Measurements from ENCODE around the gene HTRA3.
"Not testable (repeated sequence)": the region's sequence is repeated elsewhere in the genome, so short reads cannot be mapped to it uniquely, and the experiment has no call there.

The HTRA3 gene

DNA sequence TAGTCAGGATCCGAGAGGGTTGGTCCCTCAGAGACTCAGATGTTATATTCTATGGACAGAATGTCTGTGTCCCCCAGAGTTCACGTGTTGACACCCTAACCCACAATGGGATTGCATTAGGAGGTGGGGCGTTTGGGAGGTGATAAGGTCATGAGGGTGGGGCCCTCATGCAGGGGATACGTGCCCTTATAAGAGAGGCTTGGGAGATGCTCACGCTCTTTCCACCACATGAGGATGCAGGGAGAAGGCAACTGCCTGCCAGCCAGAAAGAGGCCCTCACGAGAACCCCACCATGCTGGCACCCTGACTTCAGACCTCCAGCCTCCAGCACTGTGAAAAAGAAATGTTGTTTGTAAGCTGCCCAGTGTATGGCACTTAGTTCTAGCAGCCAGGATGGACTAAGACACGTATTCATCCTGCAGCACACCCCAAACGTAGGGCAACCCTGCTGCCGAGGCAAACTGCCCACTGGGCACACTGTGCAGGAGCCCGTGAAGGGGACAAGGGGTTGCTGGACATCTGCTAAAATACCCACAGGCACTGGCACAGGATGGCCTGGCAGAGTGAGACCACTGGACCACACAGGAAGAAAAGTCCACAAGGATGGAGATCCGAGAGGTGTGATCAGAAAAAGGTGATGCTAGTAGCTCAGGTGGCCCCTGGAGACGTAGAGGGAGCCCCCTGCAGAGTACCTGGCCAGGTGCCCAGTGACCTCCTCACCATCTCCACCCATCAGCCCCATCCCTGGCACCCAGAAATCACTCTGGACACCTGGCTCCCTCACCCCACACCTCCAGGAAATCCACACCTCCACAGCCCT, 62.7 kb downstream of the HTRA3 start:
- no peak for DNase-seq

DNA sequence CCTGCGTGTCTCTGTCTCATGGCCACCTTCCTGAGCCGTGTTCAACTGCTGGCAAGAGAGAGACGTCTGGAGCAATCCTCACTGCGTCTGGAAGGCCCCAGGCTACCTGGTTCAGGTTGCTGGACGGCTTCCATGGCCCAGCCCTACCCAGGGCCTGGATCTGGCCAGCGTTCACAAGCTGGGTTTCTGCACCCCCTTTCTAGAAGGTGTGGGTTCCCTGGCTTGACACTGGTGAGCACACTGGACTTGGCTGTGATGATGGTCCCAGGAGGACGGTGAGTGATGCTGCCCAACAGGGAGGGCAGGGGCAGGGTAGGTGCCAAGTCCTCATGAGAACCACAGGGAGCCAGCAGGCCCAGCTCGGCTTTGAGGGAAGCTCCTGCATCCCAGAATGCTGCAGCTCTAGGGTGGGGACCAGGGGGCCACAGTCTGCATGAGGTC, 63.4 kb downstream of the HTRA3 start:
- DNase-seq: no peak

DNA sequence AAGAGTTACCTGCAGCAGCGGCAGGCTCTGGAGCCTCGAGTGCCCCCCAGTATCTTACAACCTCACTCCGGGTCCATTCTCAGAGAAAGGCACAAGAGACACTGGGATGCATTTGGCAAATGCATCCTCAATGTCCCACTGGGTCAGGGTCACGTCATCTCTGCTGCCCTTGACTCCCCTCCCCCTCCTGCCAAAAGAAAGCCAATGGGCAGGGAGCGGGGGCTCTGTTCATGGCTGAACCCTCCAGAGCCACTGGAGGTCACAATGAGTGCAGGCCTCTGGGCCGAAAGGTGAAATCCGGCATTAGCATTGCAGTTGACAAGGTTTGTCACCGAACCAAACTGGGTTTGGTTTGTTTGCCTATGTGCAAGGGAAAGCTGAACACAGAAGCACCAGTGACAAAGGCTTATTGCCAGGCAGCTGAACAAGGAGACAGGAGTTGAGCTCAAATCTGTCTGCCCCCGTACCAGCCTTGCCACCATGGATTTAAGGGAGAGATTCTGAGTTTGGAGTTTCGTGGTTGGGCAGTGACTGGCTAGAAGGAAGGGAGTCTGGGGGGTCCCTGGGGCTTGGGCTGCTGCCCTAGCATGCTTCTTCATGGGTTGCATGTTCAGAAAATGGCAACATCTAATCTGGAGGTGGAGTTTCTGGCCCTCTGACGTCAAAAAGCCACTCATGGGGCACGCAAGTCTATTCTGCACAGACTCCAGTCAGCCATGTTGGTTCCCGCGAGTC, 64.3 kb downstream of the HTRA3 start:
- no peak for DNase-seq

DNA sequence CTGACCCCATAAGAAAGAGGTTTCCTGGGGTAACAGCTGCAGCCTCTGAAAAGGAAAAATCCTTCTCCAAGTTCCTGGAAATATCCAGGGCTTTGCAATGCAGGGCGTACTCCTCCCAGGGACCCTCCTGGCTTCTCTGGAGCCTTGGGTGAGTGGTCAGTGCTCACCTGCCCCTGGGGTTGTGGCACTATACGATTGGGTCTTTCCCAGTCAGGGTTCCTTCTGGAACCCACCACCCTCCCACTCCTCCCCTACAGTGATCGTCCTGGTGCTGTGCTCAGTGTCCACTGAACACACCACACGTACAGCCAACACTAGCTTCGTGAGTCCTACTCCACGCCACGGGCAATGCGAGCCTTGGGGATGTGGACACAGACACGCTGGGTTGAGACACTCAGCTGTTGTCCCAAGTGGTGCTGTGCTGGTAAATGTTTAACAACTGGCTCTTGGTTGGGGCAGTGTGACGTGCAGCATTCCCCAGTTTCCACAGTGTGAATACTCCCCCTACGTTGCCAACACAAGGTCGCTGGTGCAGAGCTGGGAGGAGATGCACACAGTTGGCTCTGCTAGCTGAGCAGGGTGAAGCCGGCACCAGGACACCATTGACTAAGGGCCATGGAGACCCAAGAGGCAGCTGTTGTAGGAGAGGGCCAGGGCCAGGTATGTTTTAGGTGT, 65.4 kb downstream of the HTRA3 start:
- DNase-seq: no peak

DNA sequence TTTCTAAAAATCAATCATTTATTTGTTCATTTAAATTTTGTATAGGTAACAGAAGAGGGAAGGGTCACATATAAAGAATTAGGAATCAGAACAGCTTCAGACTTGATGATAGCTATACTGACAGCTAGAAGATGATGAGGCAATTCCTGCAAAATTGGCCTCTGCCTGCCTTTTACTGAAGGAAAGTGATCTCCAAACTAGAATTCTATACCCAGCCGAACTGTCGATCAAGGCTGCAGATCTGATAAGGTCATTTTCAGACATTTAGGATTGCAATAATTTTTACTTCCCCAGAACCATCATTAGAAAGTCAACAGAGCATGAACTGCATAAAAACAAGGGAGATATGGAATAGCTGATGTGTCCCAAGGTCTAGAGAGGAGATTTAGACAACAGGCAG, 66.3 kb downstream of the HTRA3 start:
- DNase-seq: no peak

DNA sequence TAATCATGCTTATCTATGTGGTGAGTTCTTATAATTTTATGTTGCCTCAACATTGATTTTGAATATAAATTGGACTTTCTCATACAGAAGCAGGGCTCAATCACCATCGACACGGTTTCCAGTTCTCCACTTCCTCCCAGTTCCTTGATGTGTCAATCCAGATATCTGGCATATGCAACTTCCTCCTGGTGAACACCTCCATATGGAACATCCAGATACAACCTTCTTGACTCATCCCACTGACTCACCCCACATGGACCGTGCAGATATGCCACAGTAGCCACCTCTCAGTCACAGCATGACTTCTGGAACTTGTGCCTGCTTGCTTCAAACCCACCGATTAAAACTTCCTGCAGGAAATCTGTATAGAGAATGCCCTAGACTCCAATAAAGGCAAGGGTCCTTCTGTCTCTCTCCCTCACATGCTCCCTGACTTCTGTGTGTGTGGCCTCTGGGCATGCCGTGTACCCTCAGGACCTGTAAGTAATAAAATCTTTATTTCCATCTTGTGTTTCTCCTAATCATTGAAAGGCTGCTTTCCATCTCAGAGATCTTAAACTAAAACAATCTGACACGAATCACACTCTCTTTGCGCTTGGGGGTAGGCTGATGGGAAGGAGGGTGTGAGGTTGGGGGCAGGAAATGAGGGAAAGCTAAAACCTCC, 67.0 kb downstream of the HTRA3 start:
- DNase-seq: no peak

DNA sequence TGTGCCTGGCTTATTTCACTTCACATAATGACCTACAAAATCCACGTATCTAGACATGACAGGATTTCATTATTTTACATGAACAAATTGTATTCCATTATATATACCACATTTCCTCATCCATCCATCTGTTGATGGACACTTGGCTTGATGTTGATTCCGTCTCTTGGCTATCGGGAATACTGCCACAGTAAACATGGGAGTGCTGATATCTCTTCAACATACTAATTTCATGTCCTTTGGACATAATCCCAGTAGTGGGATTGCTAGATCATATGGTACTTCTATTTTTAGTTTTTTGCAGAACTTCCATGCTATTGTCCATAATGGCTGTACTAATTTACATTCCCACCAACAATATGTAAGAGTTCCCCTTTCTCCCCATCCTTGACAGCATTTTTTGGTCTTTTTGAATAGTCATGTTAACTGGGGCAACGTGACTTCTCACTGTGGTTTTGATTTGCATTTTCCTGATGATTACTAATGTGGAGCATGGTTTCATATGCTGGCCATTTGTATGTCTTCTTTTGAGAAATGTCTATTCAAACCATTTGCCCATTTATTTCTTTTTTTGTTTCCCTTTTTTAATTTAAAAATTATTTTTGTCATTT, 68.9 kb downstream of the HTRA3 start:
- no peak for DNase-seq

DNA sequence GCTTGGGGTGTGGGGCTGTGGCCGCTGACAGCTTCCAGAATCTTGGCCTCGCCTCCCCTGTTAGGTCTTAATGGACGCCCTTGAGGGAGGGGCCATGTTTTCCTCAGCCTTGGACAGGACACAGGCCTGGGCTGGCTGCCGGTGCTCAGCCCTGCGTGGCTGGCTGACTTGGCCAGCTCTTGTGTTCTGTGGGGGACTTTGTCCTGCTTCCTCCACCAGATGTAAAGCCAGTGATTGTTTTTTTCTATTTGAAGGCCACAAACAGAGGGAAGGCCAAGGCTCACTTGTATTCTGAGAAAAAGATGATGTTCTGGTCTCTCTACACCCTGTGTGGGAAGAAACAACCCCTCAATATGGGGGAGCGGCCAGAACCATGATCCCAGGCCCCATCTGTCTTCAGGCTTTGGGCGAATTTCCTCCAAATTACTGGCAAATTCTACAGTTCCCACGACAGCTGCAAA, 71.3 kb downstream of the HTRA3 start:
- DNase-seq: peak; percentile 34

DNA sequence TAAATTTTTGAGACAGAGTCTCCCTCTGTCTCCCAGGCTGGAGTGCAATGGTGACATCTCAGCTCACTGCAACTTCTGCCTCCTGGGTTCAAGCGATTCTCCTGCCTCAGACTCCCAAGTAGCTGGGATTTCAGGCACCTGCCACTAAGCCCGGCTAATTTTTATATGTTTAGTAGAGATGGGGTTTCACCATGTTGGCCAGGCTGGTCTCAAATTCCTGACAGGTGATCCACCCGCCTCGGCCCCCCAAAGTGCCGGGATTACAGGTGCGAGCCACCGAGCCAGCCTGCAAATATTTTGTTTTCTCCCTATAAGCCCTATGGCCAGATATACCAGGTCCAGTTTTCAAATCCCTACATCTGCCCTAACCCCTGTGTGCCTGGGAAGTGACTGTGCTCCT, 71.7 kb downstream of the HTRA3 start:
- DNase-seq: not testable (repeated sequence)

DNA sequence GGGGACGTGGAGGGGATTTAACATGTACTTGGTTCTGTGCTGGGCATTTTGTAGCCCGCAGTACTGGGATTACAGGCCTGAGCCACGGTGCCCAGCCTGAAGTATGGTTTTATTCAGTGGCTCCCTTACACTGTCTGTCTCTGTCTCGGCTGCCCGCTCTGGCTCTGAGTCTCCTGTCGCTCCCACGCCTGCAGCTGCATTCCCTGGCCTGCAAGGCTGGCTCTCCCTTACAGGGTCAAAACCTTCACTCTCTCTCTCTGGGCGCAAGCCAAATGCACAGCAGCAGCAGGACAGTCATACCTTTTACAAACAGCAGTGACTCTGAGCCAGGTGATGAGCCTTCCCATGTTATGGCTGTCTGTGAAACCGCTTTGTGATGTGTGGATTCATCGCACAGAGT, 72.1 kb downstream of the HTRA3 start:
- DNase-seq: no peak

DNA sequence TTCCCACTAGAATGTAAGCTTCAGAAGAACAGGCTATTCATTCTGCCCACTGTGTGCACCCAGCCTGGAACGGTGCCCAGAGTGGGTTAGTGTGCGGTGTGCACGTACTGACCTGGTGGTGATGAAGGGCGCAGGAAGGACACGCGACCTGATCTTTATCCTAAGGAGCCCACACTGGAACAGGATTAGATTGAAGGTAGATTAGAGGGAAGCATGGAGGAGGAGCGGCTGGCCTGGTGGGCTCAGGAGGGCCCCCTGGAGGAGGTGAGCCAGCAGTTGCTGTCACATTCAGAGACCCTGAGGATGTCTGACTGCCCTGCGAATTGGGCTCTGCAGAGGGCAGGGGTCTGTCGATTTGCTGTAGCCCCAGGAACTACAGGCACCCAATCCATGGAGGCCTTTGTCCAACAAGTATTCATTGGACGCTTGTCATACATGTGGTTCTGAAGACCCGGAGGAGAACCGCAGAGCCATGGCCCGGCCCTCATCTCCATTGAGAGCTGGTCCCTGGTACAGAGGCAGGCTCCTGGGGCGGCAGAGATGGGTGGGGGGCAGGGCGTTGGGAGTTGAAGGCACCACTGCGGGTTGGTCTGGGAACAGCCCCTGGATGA, 73.2 kb downstream of the HTRA3 start:
- no peak for DNase-seq

DNA sequence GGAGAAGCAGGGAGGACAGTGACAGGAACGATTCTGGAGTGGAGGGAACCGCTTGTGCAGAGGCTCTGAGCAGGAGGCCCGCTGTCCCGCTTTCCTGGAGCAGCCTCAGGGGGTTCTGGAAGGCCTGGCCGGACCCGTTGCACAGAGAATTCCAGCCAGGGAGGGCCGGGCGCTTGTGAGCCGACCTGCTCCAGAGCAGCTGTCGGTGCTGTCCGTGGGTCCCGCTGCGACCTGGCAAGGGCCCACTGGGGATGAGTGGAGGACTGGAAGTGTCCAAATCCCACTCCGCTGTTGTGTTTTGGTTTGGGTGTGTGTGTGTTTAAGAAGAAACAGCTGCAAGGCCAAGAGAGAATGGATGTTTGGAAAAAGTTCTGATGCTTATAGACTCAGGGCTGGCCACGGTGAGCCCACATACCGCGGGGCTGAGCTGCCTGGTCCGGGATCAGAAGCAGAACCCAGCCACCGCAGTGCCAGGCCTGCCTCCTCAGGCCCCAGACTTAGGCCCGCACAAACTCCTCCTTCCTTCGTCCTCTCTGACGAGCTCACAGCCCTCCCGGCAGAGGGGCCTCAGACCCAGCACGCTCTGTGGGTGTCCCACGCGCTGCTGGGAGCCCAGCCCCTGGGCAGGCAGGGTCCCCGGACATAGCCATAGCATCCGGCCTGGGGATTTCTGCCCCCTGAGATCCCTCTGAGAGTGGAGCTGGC, 73.9 kb downstream of the HTRA3 start:
- DNase-seq: peak; percentile 35

DNA sequence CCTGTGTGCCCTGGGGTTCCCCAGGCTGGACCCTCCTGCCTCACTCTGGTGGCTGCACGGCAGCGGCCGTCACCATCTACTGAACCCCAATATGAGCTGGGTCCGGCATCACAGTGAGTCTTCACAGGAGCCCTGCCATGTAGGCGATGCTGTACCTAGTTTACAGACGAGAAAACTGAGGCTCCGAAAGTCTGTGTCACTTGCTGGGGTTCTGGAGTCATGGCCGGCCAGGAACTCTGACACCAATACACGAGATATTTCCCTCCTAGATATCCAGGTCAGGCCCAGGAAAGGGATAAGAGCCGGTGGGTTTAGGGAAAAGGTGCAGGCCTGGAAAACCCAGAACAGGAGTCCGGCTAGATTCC, 74.4 kb downstream of the HTRA3 start:
- DNase-seq: no peak

DNA sequence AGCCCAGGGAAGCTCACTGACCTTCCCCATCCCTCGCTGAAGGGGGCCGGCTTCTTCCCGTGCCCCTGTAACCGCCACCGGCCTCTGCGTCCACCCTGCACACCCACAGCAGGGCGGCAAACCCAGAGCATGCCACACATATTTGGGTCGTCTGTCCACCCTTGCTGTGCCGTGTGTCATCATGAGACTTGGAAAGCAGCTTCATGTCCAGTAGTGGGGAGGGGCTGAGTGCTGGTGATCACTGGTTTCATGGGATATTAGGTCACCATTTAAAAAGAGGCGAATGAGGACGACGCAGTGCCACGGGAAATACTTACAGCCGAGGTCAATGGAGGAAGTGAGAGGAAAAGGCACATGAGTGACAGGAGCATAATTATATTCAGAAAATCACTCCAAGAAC, 74.8 kb downstream of the HTRA3 start:
- DNase-seq: peak; percentile 27

DNA sequence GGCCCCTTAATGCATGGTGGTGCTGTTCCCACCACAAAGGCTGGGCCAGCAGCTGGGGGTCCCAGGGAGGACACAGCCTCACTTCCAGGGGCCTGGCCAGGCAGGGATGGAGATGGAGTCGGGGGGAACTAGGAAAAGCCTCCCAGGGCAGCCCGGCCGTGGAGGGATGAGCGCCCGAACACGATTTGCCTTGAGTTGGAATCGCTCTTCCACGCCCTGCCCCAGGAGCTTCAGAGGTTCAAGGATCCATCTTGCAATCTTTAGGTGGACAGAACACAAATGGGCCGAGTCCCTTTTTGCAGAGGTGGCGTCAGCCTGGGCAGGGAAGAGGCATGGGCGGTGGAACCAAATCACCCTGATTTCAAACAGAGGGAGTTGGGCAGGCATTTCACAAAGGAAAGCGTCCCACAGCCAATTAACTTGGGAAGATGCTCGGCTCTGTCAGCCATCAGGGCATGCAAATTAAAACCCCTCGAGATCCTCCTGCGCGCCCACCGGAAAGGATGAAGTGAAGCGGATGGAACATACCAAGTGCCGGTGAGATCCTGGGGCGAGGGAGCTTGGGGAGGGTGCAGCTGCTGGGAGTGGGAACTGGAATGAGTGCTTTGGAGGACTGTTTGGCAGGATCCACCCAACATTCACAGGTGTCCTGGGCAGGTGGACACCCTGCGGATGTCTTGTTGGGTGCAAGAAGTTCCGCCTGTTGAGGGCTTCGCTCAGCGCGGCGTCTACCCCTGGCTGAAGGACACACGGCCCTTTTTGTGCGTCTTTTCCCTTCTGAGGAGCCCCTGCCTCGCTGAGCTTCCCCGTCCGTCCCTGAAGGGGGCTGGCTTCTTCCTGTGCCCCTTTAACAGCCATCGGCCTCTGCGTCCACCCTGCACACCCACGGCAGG, 75.7 kb downstream of the HTRA3 start:
- DNase-seq: peak; percentile 67

DNA sequence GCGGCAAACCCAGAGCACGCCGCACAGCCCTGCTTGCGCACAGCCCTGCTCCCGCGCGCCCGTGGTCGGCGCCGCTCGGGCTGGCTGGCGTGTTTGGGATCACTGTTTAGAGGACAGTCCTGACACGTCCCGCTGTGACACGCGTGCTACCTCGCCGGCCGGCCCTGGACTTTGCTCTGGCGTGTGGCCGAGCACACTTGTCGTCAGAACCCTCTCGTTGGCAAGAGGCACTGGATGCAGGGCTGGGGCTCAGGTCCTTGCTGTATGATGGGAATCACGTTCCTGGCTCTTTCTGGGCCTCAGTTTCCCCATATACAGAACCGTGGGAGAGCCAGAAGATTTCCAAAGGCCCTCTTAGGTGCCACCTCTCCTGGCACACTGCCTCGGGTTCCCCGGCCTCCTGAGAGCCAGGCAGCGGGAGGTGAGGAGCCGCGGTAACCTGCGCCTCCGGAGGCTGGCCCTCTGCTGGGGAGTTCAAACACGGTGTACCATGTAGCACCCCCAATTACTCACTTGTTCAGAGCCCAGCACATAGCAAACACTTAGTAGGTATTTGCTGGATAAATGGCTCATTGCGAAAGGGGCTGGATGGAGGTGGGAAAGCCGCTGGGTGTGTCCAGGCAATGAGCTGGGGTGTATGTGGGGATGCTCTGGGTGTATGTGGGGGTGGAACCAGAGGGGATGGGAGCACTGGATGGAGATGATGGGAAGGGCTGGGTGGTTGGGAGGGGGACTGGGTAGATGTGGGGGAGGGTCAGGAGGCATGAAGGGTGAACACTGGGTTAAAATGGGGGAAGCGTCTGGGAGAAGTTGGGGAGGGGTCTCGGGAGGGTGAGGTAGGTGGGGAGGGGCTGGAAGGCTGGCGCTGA, 76.6 kb downstream of the HTRA3 start:
- no peak for DNase-seq

DNA sequence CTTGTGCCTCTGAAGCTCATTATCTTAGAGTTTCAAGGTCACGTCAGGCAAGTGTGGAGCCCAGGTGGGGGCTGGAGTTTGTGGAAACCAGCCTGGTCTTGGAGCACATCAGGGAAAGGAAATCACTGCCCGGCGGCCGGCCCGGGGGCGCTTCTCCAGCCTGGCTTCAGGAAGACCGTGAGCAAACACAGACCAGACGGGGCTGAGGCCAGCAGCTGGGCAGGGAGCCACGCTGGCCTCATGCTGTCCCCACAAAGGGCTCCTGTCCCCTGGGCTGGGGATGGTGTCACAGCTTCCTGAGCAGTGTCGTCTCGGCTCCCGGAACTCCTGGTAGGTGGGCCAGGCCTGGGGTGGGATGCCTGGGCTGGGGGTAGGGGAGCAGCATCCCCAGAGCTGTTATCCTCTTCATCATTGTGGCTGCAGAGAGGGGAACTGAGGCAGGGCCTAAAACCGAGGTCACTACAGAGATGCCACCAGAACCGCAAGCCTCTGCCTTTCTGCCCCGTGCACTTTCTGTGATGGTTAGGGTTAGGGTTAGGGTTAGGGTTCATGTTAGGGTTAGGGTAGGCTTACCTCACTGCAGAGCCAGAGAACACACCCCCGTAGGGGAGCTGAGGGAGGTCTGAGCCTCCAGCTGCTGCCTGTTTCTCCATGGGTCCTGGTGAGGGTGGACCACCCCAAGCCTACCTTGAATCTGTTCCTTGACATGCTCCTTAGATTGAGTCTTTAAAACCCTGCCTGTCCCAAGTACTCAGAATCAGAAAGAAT, 77.5 kb downstream of the HTRA3 start:
- no peak for DNase-seq

DNA sequence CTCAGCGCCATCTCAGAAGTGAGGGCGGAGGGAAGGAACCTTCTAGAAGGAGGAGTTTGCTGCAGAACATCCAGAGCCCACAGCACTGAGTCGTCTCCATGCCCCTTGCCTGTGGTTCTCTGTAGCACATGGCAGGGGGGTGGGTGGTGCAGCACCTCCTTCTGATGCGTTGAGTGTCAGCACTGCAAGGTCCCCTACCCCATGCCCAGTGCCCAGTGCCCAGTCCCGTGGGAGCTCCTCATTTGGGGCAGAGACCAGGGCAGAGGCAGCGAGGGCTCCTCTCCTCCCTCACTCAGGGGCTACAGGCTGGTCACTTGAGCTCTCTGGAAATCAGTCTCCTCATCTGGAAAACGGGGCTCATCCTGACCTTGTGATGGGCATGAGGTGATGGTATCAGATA, 78.1 kb downstream of the HTRA3 start:
- DNase-seq: no peak

DNA sequence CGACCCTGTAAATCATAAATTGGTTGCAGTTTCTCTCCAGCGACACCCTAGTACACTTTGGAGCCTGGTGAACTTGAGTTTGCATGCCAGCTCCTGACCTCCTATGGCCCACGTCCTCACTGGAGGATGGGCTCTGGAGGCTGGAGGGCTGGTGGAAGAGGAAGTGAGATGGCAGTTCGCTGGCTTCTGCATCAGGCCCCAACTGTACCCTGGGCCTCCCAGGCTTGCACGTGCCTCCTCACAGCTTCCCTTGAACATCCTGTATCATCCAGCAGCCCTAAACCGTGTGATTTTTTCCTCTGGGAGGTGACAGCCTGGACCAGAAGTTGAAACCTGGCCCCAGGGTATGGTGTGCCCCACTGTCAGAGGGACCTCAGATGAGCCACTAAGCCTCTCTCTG, 78.5 kb downstream of the HTRA3 start:
- DNase-seq: no peak

Measured in eye (tissue), 1 donor.